Measurements from ENCODE around the gene TCFL5.

DNA sequence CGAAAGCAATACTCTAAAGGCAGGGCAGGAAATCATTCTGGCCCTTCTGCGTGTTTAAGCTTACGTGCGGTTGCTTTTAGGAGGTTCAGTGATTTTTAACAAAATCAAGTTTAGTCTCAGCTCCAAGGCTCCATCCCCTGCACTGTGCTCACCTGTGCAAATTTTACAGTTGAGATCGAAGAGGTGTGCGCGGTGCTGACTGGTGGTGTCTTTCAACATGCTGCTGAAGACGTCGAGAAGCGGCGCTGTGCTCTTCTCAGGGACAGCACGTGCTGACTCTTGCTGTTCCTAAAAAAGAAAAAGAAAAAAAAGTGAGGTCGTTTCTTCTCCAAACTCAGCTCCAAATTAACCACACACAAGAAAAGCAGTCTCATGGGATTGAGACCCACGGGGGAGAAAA, 32.6 kb upstream of the TCFL5 start:
- no peak for TF ChIP-seq EZH2 (IDR thresholded peaks at IDR 0.05; ENCODE audit: insufficient read depth, low read length)
- TF ChIP-seq, protein P1, sequence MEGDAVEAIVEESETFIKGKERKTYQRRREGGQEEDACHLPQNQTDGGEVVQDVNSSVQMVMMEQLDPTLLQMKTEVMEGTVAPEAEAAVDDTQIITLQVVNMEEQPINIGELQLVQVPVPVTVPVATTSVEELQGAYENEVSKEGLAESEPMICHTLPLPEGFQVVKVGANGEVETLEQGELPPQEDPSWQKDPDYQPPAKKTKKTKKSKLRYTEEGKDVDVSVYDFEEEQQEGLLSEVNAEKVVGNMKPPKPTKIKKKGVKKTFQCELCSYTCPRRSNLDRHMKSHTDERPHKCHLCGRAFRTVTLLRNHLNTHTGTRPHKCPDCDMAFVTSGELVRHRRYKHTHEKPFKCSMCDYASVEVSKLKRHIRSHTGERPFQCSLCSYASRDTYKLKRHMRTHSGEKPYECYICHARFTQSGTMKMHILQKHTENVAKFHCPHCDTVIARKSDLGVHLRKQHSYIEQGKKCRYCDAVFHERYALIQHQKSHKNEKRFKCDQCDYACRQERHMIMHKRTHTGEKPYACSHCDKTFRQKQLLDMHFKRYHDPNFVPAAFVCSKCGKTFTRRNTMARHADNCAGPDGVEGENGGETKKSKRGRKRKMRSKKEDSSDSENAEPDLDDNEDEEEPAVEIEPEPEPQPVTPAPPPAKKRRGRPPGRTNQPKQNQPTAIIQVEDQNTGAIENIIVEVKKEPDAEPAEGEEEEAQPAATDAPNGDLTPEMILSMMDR (IDR thresholded peaks at IDR 0.05; ENCODE audit: insufficient read depth, low read depth, low read length): no peak
